Smooth muscle cell of trachea (primary cell): ENCODE results near the gene PPFIA3. TPM values are rescaled to one million over a fixed set of nuclear protein-coding genes. Genes with fewer than 3 reads are reported as not detected.

Source experiments
- total RNA-seq: library from RNA; depleted of rRNA; stranded (reverse); fragments of >200 nt; gene quantifications from 2 replicates; pipeline ENCODE4 v1.2.1, GENCODE V29; 2014

The PPFIA3 gene
- total RNA-seq, result 1.0 and 1.5 TPM in 2 replicates

GRCh38 chr19:49119411-49120324, at the start of gene PPFIA3:
PPFIA3 (plus strand) TSS chr19:49119544; CDS start chr19:49127874, 8,330 bp downstream.

GRCh38 chr19:49085020-49085867, 34.1 kb upstream of the PPFIA3 start, which contains the start of gene SNRNP70:
SNRNP70 (plus strand) TSS chr19:49085451; CDS start chr19:49086415, 964 bp downstream.

GRCh38 chr19:49113762-49114629, 5.3 kb upstream of the PPFIA3 start, which contains the start of gene LIN7B:
LIN7B (plus strand) TSS chr19:49114370; CDS start chr19:49114405, 35 bp downstream.

GRCh38 chr19:49118565-49119410, 556 bp upstream of the PPFIA3 start, which contains the start of gene C19orf73:
C19orf73 (minus strand) TSS chr19:49119143; CDS start chr19:49119022, 121 bp downstream.

GRCh38 chr19:49155005-49155819, 35.9 kb downstream of the PPFIA3 start, which contains the start of gene HRC:
HRC (minus strand) TSS chr19:49155396; CDS start chr19:49155237, 159 bp downstream.

GRCh38 chr19:49157445-49158224, 38.3 kb downstream of the PPFIA3 start, which contains the start of gene TRPM4:
TRPM4 (plus strand) TSS chr19:49157792; CDS start chr19:49157867, 75 bp downstream.

Other genes with a start within 250 kb of the PPFIA3 start
- 70.0 and 111 TPM in 2 replicates for gene PPP1R15A, start 247.1 kb upstream of the PPFIA3 start, total RNA-seq
- gene TULP2, start 220.8 kb upstream of the PPFIA3 start, total RNA-seq, result 0.44 and 1.7 TPM in 2 replicates
- 185 and 330 TPM in 2 replicates for gene NUCB1, start 219.2 kb upstream of the PPFIA3 start, total RNA-seq
- gene DHDH, start 185.8 kb upstream of the PPFIA3 start, total RNA-seq, result not detected in 2 replicates
- gene BAX, start 164.7 kb upstream of the PPFIA3 start, total RNA-seq, result 84.1 and 144 TPM in 2 replicates
- 3,972 and 15,717 TPM in 2 replicates for gene FTL, start 154.2 kb upstream of the PPFIA3 start, total RNA-seq
- gene GYS1, start 126.2 kb upstream of the PPFIA3 start, total RNA-seq, result 41.5 and 53.4 TPM in 2 replicates
- gene RUVBL2, start 125.7 kb upstream of the PPFIA3 start, total RNA-seq, result 175 and 353 TPM in 2 replicates
- gene LHB, start 102.5 kb upstream of the PPFIA3 start, total RNA-seq, result not detected in 2 replicates
- not detected in 2 replicates for gene CGB3, start 95.2 kb upstream of the PPFIA3 start, total RNA-seq
- gene CGB2, start 87.7 kb upstream of the PPFIA3 start, total RNA-seq, result not detected in 2 replicates
- gene CGB1, start 82.6 kb upstream of the PPFIA3 start, total RNA-seq, result not detected in 2 replicates
- gene CGB5, start 75.7 kb upstream of the PPFIA3 start, total RNA-seq, result not detected in 2 replicates
- not detected in 2 replicates for gene CGB8, start 70.4 kb upstream of the PPFIA3 start, total RNA-seq
- not detected in 2 replicates for gene CGB7, start 61.8 kb upstream of the PPFIA3 start, total RNA-seq
- not detected in 2 replicates for gene NTF4, start 54.7 kb upstream of the PPFIA3 start, total RNA-seq
- not detected in 2 replicates for gene KCNA7, start 46.8 kb upstream of the PPFIA3 start, total RNA-seq
- 116 and 242 TPM in 2 replicates for gene SNRNP70, start 34.1 kb upstream of the PPFIA3 start, total RNA-seq
- 6.3 and 7.4 TPM in 2 replicates for gene LIN7B, start 5.2 kb upstream of the PPFIA3 start, total RNA-seq
- gene C19orf73, start 401 bp upstream of the PPFIA3 start, total RNA-seq, result 0.99 TPM in 1 of 2 replicates, not detected in the other
- gene HRC, start 35.9 kb downstream of the PPFIA3 start, total RNA-seq, result not detected in 2 replicates
- 23.0 and 27.0 TPM in 2 replicates for gene TRPM4, start 38.2 kb downstream of the PPFIA3 start, total RNA-seq
- gene SLC6A16, start 205.6 kb downstream of the PPFIA3 start, total RNA-seq, result 0.66 TPM in 1 of 2 replicates, not detected in the other
- not detected in 2 replicates for gene CD37, start 215.9 kb downstream of the PPFIA3 start, total RNA-seq
- gene TEAD2, start 242.9 kb downstream of the PPFIA3 start, total RNA-seq, result 18.8 and 24.3 TPM in 2 replicates
- 0.44 TPM in 1 of 2 replicates, not detected in the other for gene DKKL1, start 244.3 kb downstream of the PPFIA3 start, total RNA-seq